ENCODE results near the gene FOXL3.

DNA sequence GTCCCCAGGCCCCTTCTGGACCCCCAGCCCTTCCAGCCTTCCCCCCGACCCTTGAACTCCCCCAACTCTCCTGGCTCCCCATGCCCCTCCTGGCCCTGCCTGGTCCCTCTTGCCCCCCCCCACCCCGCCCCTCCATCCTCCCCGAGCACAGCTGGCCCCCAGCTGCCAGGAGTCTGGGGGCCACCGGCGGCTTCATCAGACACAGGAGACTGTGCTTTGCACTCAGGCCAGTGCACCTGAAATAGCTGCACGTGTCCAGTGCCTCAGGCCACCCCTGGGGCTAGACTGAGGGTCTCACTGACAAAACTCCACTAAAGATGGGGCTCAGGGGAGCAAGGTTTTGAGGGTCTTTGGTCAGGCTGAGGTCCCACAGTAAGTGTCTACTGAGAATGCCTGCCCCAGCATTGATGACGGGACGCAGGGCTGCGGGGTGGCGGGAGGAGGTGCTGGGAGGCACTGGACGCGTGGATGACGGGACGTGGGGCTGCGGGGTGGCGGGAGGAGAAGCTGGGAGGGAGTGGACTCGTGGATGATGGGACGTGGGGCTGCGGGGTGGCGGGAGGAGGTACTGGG is 6.5 kb downstream of the FOXL3 start:
- TF ChIP-seq TCF12 (IDR thresholded peaks at IDR 0.05; ENCODE audit: low read depth) (no peak), FOXM1 (IDR thresholded peaks at IDR 0.05; ENCODE audit: borderline replicate concordance, low read depth) (no peak), RAD21 (IDR thresholded peaks at IDR 0.05; ENCODE audit: low read depth) (no peak), YY1 (IDR thresholded peaks at IDR 0.05; ENCODE audit: low read depth) (no peak), EP300 (IDR thresholded peaks at IDR 0.05; ENCODE audit: borderline replicate concordance) (no peak), NFIC (IDR thresholded peaks at IDR 0.05) (no peak)
- TF ChIP-seq, protein P1, sequence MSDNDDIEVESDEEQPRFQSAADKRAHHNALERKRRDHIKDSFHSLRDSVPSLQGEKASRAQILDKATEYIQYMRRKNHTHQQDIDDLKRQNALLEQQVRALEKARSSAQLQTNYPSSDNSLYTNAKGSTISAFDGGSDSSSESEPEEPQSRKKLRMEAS (IDR thresholded peaks at IDR 0.05) = no peak
